Prostate gland (tissue), 2 donors: ENCODE measurements around the gene METTL9.

Source experiments
- CTCF ChIP-seq, 4 experiments: fragments of 200-600 bp in 2 of 4; fragments of 450-650 bp in 2 of 4; sonication (generic) in 2 of 4; IDR thresholded peaks; 1 replicate in 3 of 4; 2 replicates in 1 of 4; pipeline ENCODE4 v1.5.1; 2016 to 2019; ENCODE audit warnings: antibody characterized with exemption in 4 of 4, mild to moderate bottlenecking in 2 of 4, moderate library complexity in 2 of 4
- POLR2A ChIP-seq: fragments of 450-650 bp; IDR thresholded peaks from one replicate; pipeline ENCODE4 v1.6.1; 2016; ENCODE audit warnings: antibody characterized with exemption, mild to moderate bottlenecking
- POLR2AphosphoS5 ChIP-seq: sonication (generic); formaldehyde crosslinking; IDR thresholded peaks from one replicate; pipeline ENCODE4 v1.6.1; 2017; ENCODE audit warnings: antibody characterized with exemption

- no peak for TF ChIP-seq POLR2AphosphoS5
- no peak for TF ChIP-seq POLR2A
- TF ChIP-seq CTCF (IDR thresholded peaks at IDR 0.05) = no peak
These were observed 11.4 kb downstream of the METTL9 start for GRCh38 chr16:21610766-21611165.
